Nephron progenitor cell (in vitro differentiated cells): Measurements from ENCODE around the gene TAF1C.
A peak's percentile ranks its signal among the peaks of the same experiment; 100 is the strongest.

Experiments used
- DNase-seq: peaks from one replicate; pipeline ENCODE4 v3.0.0; 2021
- H3K27ac Mint-ChIP-seq: 2 replicates; pipeline ENCODE4 v1.8.0; 2021; ENCODE audit warnings: mild to moderate bottlenecking, moderate library complexity, mixed read lengths
- H3K27me3 Mint-ChIP-seq: 2 replicates; pipeline ENCODE4 v1.8.0; 2021; ENCODE audit warnings: mild to moderate bottlenecking, low read depth, mixed read lengths; ENCODE audit not compliant: poor library complexity
- H3K36me3 Mint-ChIP-seq: 2 replicates; pipeline ENCODE4 v1.8.0; 2021; ENCODE audit warnings: low read depth, mixed read lengths
- H3K4me1 Mint-ChIP-seq: 2 replicates; pipeline ENCODE4 v1.8.0; 2021; ENCODE audit warnings: mixed read lengths
- H3K4me3 Mint-ChIP-seq: 2 replicates; pipeline ENCODE4 v1.8.0; 2021; ENCODE audit warnings: mild to moderate bottlenecking, moderate library complexity, mixed read lengths
- H3K9me3 Mint-ChIP-seq: 2 replicates; pipeline ENCODE4 v1.8.0; 2021; ENCODE audit warnings: mild to moderate bottlenecking, moderate library complexity, mixed read lengths
- TF ChIP-seq, protein P1 (sequence below): fragments of 200-600 bp; sonication (generic); IDR thresholded peaks from 2 replicates; pipeline ENCODE4 v1.5.0; 2021; ENCODE audit warnings: antibody characterized with exemption

The TAF1C gene

GRCh38 chr16:84132527-84133285 is 54.2 kb downstream of the TAF1C start:
- DNase-seq: no peak
- TF ChIP-seq, protein P1, sequence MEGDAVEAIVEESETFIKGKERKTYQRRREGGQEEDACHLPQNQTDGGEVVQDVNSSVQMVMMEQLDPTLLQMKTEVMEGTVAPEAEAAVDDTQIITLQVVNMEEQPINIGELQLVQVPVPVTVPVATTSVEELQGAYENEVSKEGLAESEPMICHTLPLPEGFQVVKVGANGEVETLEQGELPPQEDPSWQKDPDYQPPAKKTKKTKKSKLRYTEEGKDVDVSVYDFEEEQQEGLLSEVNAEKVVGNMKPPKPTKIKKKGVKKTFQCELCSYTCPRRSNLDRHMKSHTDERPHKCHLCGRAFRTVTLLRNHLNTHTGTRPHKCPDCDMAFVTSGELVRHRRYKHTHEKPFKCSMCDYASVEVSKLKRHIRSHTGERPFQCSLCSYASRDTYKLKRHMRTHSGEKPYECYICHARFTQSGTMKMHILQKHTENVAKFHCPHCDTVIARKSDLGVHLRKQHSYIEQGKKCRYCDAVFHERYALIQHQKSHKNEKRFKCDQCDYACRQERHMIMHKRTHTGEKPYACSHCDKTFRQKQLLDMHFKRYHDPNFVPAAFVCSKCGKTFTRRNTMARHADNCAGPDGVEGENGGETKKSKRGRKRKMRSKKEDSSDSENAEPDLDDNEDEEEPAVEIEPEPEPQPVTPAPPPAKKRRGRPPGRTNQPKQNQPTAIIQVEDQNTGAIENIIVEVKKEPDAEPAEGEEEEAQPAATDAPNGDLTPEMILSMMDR: no peak
- Mint-ChIP-seq H3K27ac (peak overlapping the region; percentile 64), H3K36me3 (peaks cover 61% of the 10 kb centered on the region), H3K27me3 (no peaks in the 10 kb centered on the region), H3K4me1 (peaks cover 46% of the 10 kb centered on the region), H3K4me3 (no peak overlapping the region), H3K9me3 (peaks cover 3% of the 10 kb centered on the region)

DNA sequence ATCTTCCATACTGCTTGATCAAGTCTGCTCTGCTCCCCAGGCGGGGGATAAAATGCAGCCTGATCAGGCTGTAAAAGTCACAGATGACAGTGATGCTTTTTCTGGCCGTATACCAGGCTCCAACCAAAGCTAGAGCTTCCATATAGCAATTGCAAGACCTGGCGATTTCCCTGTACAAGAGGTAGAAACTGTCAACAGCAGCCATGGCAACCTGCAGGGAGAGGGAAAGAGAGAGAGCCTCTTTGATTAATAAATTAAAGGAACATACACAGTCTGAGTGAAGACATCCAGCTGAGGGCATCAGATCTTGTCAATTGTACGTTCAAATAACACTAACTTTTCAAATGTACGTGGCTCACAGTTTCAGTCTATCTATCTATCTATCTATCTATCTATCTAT is 55.7 kb downstream of the TAF1C start:
- H3K4me3 Mint-ChIP-seq: no peak overlapping the region
- no peak overlapping the region for H3K27ac Mint-ChIP-seq
- H3K36me3 Mint-ChIP-seq: peaks cover 71% of the 10 kb centered on the region
- TF ChIP-seq, protein P1: no peak
- DNase-seq: no peak
- H3K9me3 Mint-ChIP-seq: peaks cover 3% of the 10 kb centered on the region
- no peaks in the 10 kb centered on the region for H3K27me3 Mint-ChIP-seq
- H3K4me1 Mint-ChIP-seq: peaks cover 30% of the 10 kb centered on the region
